BLaER1 (cell line): Measurements from ENCODE around the gene OTUD1.
"Not testable (repeated sequence)": the region's sequence is repeated elsewhere in the genome, so short reads cannot be mapped to it uniquely, and the experiment has no call there.

Experiments used
- H3K27ac ChIP-seq: shearing (Covaris generic); formaldehyde crosslinking; 2 replicates; pipeline ENCODE4 v1.8.1; 2022
- H3K27me3 ChIP-seq: shearing (Covaris generic); formaldehyde crosslinking; 2 replicates; pipeline ENCODE4 v1.8.1; 2022
- H3K36me3 ChIP-seq: shearing (Covaris generic); formaldehyde crosslinking; 2 replicates; pipeline ENCODE4 v1.8.1; 2022
- H3K4me1 ChIP-seq: shearing (Covaris generic); formaldehyde crosslinking; 2 replicates; pipeline ENCODE4 v1.8.1; 2022
- H3K4me2 ChIP-seq: shearing (Covaris generic); formaldehyde crosslinking; 2 replicates; pipeline ENCODE4 v1.8.1; 2022
- H3K4me3 ChIP-seq: shearing (Covaris generic); formaldehyde crosslinking; 2 replicates; pipeline ENCODE4 v1.8.1; 2022
- H3K9ac ChIP-seq: shearing (Covaris generic); formaldehyde crosslinking; 2 replicates; pipeline ENCODE4 v1.8.1; 2022
- H3K9me3 ChIP-seq: shearing (Covaris generic); formaldehyde crosslinking; 2 replicates; pipeline ENCODE4 v1.8.1; 2022
- H4K20me1 ChIP-seq: shearing (Covaris generic); formaldehyde crosslinking; 2 replicates; pipeline ENCODE4 v1.8.1; 2022
- Cebpa-rat ChIP-seq: shearing (Covaris generic); IDR thresholded peaks from 2 replicates; pipeline ENCODE4 v1.8.1; 2022

OTUD1 gene, protein sequence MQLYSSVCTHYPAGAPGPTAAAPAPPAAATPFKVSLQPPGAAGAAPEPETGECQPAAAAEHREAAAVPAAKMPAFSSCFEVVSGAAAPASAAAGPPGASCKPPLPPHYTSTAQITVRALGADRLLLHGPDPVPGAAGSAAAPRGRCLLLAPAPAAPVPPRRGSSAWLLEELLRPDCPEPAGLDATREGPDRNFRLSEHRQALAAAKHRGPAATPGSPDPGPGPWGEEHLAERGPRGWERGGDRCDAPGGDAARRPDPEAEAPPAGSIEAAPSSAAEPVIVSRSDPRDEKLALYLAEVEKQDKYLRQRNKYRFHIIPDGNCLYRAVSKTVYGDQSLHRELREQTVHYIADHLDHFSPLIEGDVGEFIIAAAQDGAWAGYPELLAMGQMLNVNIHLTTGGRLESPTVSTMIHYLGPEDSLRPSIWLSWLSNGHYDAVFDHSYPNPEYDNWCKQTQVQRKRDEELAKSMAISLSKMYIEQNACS

DNA sequence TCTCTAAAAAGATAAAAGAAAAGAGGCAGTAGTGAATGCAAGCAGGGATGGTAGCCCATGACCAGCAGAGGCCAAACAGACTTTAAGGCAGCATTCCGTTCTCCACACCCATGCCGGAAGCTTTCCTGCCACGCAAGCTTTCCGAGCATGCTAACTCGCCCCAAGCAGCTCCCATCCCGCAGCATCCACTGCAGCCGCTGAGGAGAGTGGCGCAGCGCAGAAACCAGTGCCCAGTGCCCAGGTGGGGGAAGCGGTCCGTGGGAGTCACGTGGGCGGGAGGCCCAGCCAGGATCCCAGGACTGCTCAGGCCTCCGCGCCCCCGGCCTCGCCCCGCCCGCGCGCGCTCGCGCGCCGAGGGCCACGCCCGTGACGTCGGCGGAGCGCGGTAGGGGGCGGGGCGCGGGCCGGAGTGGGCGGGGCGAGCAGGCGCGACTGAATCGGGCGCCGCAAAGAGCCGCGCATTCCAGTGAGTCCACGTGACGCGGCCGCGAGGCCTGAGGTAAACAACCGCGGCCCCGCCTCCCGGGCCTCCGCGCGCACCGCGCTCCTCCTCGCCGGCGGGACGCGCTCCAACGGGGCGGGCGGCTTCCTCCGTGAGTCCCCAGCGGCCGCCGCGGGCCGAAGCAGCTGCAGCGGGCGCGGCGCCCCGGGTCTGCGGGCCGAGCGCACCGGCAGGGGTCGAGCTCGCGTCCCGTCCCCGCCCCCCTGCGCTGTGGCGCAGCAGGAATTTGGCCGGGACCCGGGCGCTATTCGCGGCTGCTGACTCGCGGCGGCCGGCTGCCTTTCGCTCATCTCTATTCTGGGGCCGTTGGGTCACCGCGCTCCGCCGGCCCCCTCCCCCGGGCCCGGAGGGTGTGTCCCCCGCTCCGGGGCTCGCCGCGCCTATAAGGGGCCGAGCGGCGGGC lies at the start of gene OTUD1:
TSS of gene OTUD1 (plus strand) at position 529 of the 905 bp plus-strand sequence. CDS start 383 bp downstream, outside the sequence.
- Histone ChIP-seq H3K4me3 (peak within 1 kb of the TSS; percentile 95), H3K4me2 (peak within 1 kb of the TSS; percentile 82), H3K4me1 (peaks cover 33% of the 10 kb centered on the region), H3K9ac (peak within 1 kb of the TSS; percentile 93), H3K27me3 (peaks cover 24% of the 10 kb centered on the region; the same call in 1 of the 2 replicates), H4K20me1 (peaks cover 39% of the 10 kb centered on the region), H3K36me3 (no peaks in the 10 kb centered on the region), H3K27ac (peak within 1 kb of the TSS; percentile 93), H3K9me3 (no peaks in the 10 kb centered on the region)
- no peak for TF ChIP-seq Cebpa-rat

DNA sequence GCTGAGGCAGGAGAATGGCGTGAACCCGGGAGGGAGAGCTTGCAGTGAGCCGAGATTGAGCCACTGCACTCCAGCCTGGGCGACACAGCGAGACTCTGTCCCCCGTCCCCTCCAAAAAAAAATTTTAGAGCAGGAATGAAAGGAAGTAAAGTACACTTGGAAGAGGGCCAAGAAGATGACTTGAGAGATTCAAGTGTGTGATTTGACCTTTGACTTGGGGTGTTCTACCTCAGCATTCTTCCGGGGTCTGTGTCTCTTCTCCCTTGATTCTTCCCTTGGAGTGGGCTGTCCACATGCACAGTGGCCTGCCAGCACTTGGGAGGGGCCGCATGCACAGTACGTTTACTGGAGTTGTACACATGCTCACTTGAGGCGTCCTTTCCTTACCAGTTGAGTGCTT lies 48.5 kb upstream of the OTUD1 start:
- not testable (repeated sequence) for H3K27me3 ChIP-seq, H3K9ac ChIP-seq, H4K20me1 ChIP-seq, H3K36me3 ChIP-seq, H3K4me3 ChIP-seq, H3K9me3 ChIP-seq, H3K4me2 ChIP-seq, H3K4me1 ChIP-seq, H3K27ac ChIP-seq

DNA sequence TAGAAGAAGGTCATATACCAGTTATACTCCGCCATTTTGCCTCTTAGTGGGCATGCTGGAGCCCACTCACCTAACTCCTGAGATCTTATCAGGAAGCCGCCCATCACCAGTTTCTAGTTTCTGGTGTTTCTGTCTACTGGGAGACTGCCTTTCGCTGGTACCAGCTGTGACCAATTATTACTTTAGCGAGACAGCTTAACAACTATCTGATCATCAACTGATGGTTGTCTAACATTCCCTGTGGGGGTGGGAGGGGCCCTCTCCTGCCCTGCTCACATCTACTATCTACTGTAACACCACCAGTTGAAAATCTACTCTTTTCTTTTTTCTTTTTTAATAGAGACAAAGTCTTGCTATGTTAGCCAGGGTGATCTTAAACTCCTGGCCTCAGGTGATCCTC lies 48.1 kb upstream of the OTUD1 start:
- no peak for TF ChIP-seq Cebpa-rat
- no peaks in the 10 kb centered on the region for H3K36me3 ChIP-seq
- no peak overlapping the region for H3K4me3 ChIP-seq
- no peak overlapping the region for H3K9ac ChIP-seq
- no peaks in the 10 kb centered on the region for H3K4me1 ChIP-seq
- H3K27ac ChIP-seq, result no peak overlapping the region
- no peaks in the 10 kb centered on the region for H3K9me3 ChIP-seq
- H4K20me1 ChIP-seq, result no peaks in the 10 kb centered on the region
- H3K4me2 ChIP-seq, result no peak overlapping the region
- no peaks in the 10 kb centered on the region for H3K27me3 ChIP-seq

DNA sequence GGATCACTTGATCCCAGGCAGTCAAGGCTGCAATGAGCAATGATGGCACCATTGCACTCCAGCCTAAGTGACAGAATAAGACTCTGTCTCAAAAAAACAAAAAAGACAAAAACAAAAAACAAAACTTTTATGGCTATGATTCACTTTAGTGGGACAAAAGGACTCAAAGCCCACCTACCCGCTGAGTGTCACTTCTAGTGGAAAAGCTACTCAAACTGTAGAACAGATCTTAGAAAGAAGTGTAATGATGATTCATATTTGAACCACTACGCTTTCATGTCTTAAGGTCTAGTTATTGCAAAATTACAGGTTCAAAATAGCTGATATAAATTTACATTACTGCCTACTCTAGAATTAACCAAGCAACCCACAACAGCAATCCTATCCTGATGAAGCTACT lies 47.1 kb upstream of the OTUD1 start:
- no peaks in the 10 kb centered on the region for H4K20me1 ChIP-seq

DNA sequence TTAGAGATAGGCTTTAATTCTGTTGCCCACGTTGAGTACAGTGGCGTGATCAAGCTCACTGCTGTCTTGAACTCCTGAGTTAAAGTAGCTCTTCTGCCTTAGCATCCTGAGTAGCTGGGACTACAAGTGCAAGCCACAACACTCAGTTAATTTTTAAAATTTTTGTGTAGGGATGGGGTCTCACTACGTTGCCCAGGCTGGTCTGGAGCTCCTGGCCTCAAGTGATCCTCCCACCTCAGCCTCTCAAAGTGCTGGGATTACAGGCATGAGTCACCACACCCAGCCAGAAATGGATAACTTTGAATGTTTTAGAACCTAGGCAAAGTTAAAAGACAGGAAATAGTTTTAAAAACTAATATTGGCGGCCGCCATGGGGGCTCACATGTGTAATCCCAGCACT lies 43.9 kb upstream of the OTUD1 start:
- no peaks in the 10 kb centered on the region for H3K4me1 ChIP-seq
- H3K9me3 ChIP-seq, result no peaks in the 10 kb centered on the region
- H3K27ac ChIP-seq, result no peak overlapping the region
- H3K4me3 ChIP-seq, result no peak overlapping the region
- no peaks in the 10 kb centered on the region for H3K27me3 ChIP-seq
- H3K9ac ChIP-seq, result no peak overlapping the region
- H3K36me3 ChIP-seq, result no peaks in the 10 kb centered on the region
- TF ChIP-seq Cebpa-rat, result no peak
- no peak overlapping the region for H3K4me2 ChIP-seq
- H4K20me1 ChIP-seq, result no peaks in the 10 kb centered on the region

More for the DNA sequence above, 47.1 kb upstream of the OTUD1 start:
- H3K27me3 ChIP-seq, result no peaks in the 10 kb centered on the region
- no peak overlapping the region for H3K4me3 ChIP-seq
- no peak overlapping the region for H3K27ac ChIP-seq
- H3K4me2 ChIP-seq, result no peak overlapping the region
- no peak for TF ChIP-seq Cebpa-rat
- H3K9me3 ChIP-seq, result no peaks in the 10 kb centered on the region
- no peaks in the 10 kb centered on the region for H3K4me1 ChIP-seq
- no peaks in the 10 kb centered on the region for H3K36me3 ChIP-seq
- H3K9ac ChIP-seq, result no peak overlapping the region

DNA sequence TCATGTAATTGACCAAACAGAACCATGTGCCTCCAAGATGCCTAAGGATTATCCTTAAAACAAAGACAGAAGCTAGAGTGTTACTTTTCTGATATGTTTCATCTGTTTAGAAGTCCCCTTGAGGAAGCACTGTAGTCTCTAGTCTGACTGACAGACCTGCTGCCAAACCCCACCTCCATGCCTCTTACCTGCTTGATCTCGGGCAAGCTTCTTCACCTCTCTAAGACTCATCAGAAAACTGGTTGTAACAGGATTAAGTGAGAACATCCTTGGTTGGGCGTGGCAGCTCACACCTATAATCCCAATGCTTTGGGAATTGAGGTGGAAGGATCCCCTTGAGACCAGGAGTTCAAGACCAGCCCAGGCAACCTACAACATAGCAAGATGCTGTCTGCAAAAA lies 42.2 kb upstream of the OTUD1 start:
- Histone ChIP-seq H3K4me3 (no peak overlapping the region), H3K4me1 (no peaks in the 10 kb centered on the region), H3K27ac (no peak overlapping the region), H3K9me3 (no peaks in the 10 kb centered on the region), H4K20me1 (no peaks in the 10 kb centered on the region), H3K4me2 (no peak overlapping the region), H3K36me3 (no peaks in the 10 kb centered on the region), H3K27me3 (no peaks in the 10 kb centered on the region), H3K9ac (no peak overlapping the region)
- TF ChIP-seq Cebpa-rat, result no peak

DNA sequence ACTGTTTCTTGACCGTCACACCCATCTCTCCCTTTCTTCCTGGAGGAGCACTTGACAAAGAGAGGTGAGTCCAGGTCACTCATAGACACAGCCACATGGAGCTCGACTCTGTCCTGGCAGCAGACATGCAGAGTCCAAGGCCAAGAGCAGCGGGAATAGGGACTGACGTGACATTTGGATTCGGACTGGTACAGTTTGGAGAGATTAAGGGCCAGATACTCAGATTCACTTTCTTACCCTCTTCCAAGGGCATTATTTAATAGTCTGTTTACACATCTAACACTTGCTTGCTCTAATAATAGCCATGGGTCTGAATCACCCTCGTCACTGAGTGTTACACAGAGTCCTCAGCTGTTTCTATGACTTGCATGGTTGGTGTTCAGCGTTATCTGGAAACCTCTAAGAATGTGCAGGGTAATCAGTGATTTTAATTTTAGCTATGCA lies 39.2 kb upstream of the OTUD1 start:
- TF ChIP-seq Cebpa-rat, result no peak
- no peak overlapping the region for H3K4me3 ChIP-seq
- H3K4me2 ChIP-seq, result no peak overlapping the region
- H4K20me1 ChIP-seq, result no peaks in the 10 kb centered on the region
- H3K9ac ChIP-seq, result no peak overlapping the region
- no peaks in the 10 kb centered on the region for H3K9me3 ChIP-seq
- H3K36me3 ChIP-seq, result no peaks in the 10 kb centered on the region
- H3K4me1 ChIP-seq, result no peaks in the 10 kb centered on the region
- no peaks in the 10 kb centered on the region for H3K27me3 ChIP-seq
- H3K27ac ChIP-seq, result no peak overlapping the region

DNA sequence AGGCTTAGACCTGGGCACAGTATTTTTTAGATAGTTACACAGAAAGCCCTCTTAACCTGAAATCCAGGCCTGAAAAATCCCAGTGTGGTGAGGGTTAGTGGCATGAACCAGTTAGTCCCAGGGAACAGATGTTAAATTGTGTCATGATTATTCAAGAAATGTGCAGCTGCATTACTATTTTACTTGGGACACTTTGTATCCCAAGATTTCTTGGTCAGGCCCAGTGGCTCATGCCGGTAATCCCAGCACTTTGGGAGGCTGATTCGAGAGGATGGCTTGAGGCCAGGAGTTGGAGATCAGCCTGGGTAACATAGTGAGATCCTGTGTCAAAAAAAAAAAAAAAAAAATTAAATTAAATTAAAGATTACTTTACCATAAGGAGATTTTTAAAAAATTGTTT lies 36.0 kb upstream of the OTUD1 start:
- no peak overlapping the region for H3K4me3 ChIP-seq
- no peak for TF ChIP-seq Cebpa-rat

DNA sequence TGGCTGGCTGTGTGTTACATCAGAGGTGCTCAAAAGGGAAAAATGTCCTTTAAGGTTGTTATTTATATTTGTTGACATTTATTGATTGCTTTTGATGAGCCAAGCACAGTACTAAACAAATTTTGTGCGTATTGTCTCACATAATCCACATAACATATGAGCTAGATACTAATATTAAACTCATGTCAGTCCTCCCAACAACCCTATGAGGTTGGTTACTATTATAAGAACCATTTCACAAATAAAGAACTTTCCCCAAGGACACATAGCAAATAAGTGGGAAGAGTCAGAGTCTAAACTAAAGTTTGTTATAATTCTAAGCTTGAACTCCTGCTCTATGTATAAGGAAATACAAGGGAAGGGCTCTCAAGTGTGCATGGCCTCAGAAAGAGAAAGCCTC lies 35.6 kb upstream of the OTUD1 start:
- Histone ChIP-seq H3K9me3 (no peaks in the 10 kb centered on the region), H3K27me3 (no peaks in the 10 kb centered on the region), H3K9ac (no peak overlapping the region), H4K20me1 (no peaks in the 10 kb centered on the region), H3K36me3 (no peaks in the 10 kb centered on the region), H3K4me2 (no peak overlapping the region), H3K4me3 (no peak overlapping the region), H3K27ac (no peak overlapping the region), H3K4me1 (no peaks in the 10 kb centered on the region)
- TF ChIP-seq Cebpa-rat, result no peak

More for the DNA sequence above, 36.0 kb upstream of the OTUD1 start:
- H3K4me1 ChIP-seq, result no peaks in the 10 kb centered on the region
- H3K9ac ChIP-seq, result no peak overlapping the region
- no peak overlapping the region for H3K4me2 ChIP-seq
- no peaks in the 10 kb centered on the region for H3K27me3 ChIP-seq
- no peaks in the 10 kb centered on the region for H3K9me3 ChIP-seq
- no peaks in the 10 kb centered on the region for H3K36me3 ChIP-seq
- H3K27ac ChIP-seq, result no peak overlapping the region
- no peaks in the 10 kb centered on the region for H4K20me1 ChIP-seq

DNA sequence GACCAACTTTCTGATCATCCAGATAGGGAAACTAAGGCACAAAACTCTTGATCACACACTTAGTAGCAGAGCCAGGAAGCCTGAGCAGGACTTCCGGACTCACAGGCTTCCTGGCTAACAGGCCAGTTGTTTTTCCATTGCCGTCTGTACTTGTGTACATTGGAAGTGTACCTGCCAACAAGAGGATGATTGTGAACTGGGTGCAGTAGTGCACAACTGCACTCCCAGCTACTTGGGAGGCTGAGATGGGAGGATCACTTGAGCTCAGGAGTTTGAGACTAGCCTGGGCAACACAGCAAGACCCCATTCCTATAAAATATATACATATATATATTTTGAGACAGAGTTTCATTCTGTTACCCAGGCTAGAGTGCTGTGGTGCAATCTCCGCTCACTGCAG lies 35.2 kb upstream of the OTUD1 start:
- Histone ChIP-seq H3K36me3 (no peaks in the 10 kb centered on the region), H3K9ac (no peak overlapping the region), H3K4me3 (no peak overlapping the region), H3K4me1 (no peaks in the 10 kb centered on the region), H3K27me3 (no peaks in the 10 kb centered on the region), H4K20me1 (no peaks in the 10 kb centered on the region), H3K9me3 (no peaks in the 10 kb centered on the region), H3K4me2 (no peak overlapping the region), H3K27ac (no peak overlapping the region)
- no peak for TF ChIP-seq Cebpa-rat
